Right lobe of liver (tissue), 6 donors: Measurements from ENCODE around the gene COMMD1. TPM values are rescaled to one million over a fixed set of nuclear protein-coding genes. Genes with fewer than 3 reads are reported as not detected.

Experiments
- ATAC-seq, 4 donors: fragments of 200-7000 bp; cut with Tn5 transposase; one replicate each; pipeline ENCODE4 v1.9.1; 2020; ENCODE audit warnings: mild to moderate bottlenecking in 4 of 4, moderate library complexity in 4 of 4
- DNase-seq, 3 donors: peaks; one replicate each; pipeline ENCODE4 v3.0.0-alpha.2; 2020
- H3K27ac ChIP-seq, 3 donors: fragments of 200-600 bp; one replicate each; pipeline ENCODE4 v1.8.0; 2022
- H3K27me3 ChIP-seq, 2 donors: fragments of 200-600 bp; one replicate each; pipeline ENCODE4 v1.8.0; 2022
- H3K36me3 ChIP-seq, 4 donors: fragments of 200-600 bp; sonication (generic) in 1 of 4; one replicate each; pipeline versions ENCODE4 v1.5.1 to v1.8.0; 2017 to 2022; ENCODE audit warnings: control low read depth in 1 of 4
- H3K4me1 ChIP-seq, 4 donors: fragments of 200-600 bp; sonication (generic) in 1 of 4; one replicate each; pipeline versions ENCODE4 v1.5.1 to v1.8.0; 2017 to 2022; ENCODE audit warnings: control low read depth in 1 of 4
- H3K4me3 ChIP-seq, 3 donors: fragments of 200-600 bp; one replicate each; pipeline ENCODE4 v1.8.0; 2022
- H3K9me3 ChIP-seq, 4 donors: fragments of 200-600 bp; sonication (generic) in 1 of 4; one replicate each; pipeline versions ENCODE4 v1.5.1 to v1.8.0; 2017 to 2022; ENCODE audit warnings: control low read depth in 1 of 4
- POLR2A ChIP-seq: fragments of 450-650 bp; IDR thresholded peaks from one replicate; pipeline ENCODE4 v1.6.1; 2017; ENCODE audit warnings: antibody characterized with exemption, mild to moderate bottlenecking
- WGBS: methylation state at CpG from one replicate; pipeline ENCODE4 v1.1.6; 2018; ENCODE audit warnings: low coverage, low lambda C conversion rate; ENCODE audit not compliant: insufficient coverage; ENCODE audit errors: missing lambda C conversion rate; 5-methylcytosine and 5-hydroxymethylcytosine counted together
- intact Hi-C, 2 donors: fragments of 100-400 bp; cut with DNase I; formaldehyde crosslinking; loops; one replicate each; pipeline versions ENCODE4 v1.11.2 to v1.14.1; 2022
- total RNA-seq, 6 experiments: library from RNA; depleted of rRNA in 2 of 6; stranded (reverse); fragments of >200 nt in 2 of 6; fragmentation: NEBNext Ultra II Directional in 3 of 6; extraction: Animal tissue kit (Norgen Biotek cat#: 25700) in 3 of 6; gene quantifications; one replicate each; pipeline versions ENCODE4 v1.1.0 to v1.2.4, GENCODE V29; 2016 to 2023
- TF ChIP-seq, protein P1 (sequence below), 4 donors: fragments of 200-600 bp in 3 of 4; fragments of 450-650 bp in 1 of 4; IDR thresholded peaks; one replicate each; pipeline versions ENCODE4 v1.5.1 to v1.8.0; 2016 to 2022; ENCODE audit warnings: antibody characterized with exemption in 4 of 4, mild to moderate bottlenecking in 2 of 4
- donor health status: DM: no; HTN: yes; CAD: no.
- donor health status: DM: no; HTN: no; CAD: no.
- donor health status: DM: no; HTN: no; CAD: no.
- donor health status: DM: no; HTN: yes; CAD: no.
- donor health status: DM: no; HTN: yes; CAD: no.

COMMD1 gene
- total RNA-seq, 6 experiments from 2014 or later: 17.2 to 21.6 (median 18.7) TPM

DNA sequence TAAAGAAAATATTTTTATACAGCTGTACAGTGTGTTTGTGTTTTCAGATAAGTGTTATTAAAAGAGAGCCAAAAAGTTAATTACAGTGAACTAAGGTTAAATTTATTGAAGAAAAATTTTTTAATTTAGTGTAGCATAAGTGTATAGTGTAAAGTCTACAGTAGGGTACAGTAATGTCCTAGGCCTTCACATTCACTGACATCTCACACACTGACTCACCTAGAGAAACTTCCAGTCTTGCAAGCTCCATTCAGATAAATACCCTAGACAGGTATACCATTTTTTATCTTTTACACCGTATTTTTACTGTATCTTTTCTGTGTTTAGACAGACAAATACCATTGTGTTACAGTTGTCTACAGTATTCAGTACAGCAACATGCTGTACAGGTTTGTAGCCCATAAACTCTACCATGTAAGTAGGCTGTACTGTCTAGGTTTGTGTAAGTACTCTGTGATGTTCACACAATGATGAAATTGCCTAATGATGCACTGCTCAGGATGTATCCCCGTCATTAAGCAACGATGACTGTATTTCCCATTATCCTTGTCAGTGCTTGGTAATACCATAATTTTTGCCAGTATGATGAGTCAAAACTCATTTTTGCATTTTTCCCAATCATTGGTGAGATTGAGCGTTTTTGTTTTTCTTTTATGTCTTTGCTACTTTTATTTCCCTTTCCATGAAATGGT lies 242.3 kb downstream of the COMMD1 start:
- TF ChIP-seq, protein P1, sequence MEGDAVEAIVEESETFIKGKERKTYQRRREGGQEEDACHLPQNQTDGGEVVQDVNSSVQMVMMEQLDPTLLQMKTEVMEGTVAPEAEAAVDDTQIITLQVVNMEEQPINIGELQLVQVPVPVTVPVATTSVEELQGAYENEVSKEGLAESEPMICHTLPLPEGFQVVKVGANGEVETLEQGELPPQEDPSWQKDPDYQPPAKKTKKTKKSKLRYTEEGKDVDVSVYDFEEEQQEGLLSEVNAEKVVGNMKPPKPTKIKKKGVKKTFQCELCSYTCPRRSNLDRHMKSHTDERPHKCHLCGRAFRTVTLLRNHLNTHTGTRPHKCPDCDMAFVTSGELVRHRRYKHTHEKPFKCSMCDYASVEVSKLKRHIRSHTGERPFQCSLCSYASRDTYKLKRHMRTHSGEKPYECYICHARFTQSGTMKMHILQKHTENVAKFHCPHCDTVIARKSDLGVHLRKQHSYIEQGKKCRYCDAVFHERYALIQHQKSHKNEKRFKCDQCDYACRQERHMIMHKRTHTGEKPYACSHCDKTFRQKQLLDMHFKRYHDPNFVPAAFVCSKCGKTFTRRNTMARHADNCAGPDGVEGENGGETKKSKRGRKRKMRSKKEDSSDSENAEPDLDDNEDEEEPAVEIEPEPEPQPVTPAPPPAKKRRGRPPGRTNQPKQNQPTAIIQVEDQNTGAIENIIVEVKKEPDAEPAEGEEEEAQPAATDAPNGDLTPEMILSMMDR (IDR thresholded peaks at IDR 0.05): no peak
- no peak for ATAC-seq
- H3K9me3 ChIP-seq: no peaks in the 10 kb centered on the region
- H3K36me3 ChIP-seq: no peaks in the 10 kb centered on the region
- H3K4me1 ChIP-seq: no peaks in the 10 kb centered on the region
- no peak for DNase-seq
- 84% methylated on average over 4 of the region's 4 CpGs for WGBS
- no peak overlapping the region for H3K27ac ChIP-seq
- no peak overlapping the region for H3K4me3 ChIP-seq
- no peaks in the 10 kb centered on the region for H3K27me3 ChIP-seq
- intact Hi-C loops: no loop called here

DNA sequence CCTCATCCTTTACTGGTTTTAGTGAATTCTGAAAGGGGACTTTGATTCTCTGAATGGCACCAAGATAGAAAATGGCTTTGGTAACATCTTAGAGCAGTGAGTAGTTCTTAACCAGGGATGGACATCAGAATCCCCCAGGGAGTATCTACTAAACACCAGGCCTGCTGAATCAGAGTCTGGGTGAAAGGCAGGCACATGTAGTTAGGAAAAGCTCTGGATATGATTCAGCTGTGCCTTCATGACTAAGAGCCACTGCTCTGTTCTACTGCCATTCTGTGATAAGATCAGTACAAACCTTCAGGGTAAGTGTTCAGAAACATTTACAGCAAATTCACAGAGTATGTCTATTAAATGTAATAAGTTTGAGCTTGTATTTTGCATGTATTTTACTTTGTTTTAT lies 244.2 kb downstream of the COMMD1 start:
- DNase-seq (no peak), ATAC-seq (no peak)
- Histone ChIP-seq H3K9me3 (no peaks in the 10 kb centered on the region), H3K27me3 (no peaks in the 10 kb centered on the region), H3K4me3 (no peak overlapping the region), H3K27ac (no peak overlapping the region), H3K4me1 (no peaks in the 10 kb centered on the region), H3K36me3 (no peaks in the 10 kb centered on the region)
- TF ChIP-seq POLR2A: no peak
- TF ChIP-seq, protein P1 (IDR thresholded peaks at IDR 0.05): no peak
- intact Hi-C loops: no loop called here

GRCh38 chr2:62150597-62151305 lies 245.3 kb downstream of the COMMD1 start:
- no peak for TF ChIP-seq POLR2A
- TF ChIP-seq, protein P1 (IDR thresholded peaks at IDR 0.05): no peak
- DNase-seq (no peak), ATAC-seq (no peak)
- intact Hi-C loops: no loop called here
- 84% methylated on average over 5 of the region's 6 CpGs for WGBS
- Histone ChIP-seq H3K36me3 (no peaks in the 10 kb centered on the region), H3K27ac (no peak overlapping the region), H3K27me3 (no peaks in the 10 kb centered on the region), H3K4me3 (no peak overlapping the region), H3K9me3 (no peaks in the 10 kb centered on the region), H3K4me1 (no peaks in the 10 kb centered on the region)

GRCh38 chr2:62151306-62151638 lies 245.8 kb downstream of the COMMD1 start:
- Histone ChIP-seq H3K4me3 (no peak overlapping the region), H3K4me1 (no peaks in the 10 kb centered on the region), H3K36me3 (no peaks in the 10 kb centered on the region), H3K27me3 (no peaks in the 10 kb centered on the region), H3K9me3 (no peaks in the 10 kb centered on the region), H3K27ac (no peak overlapping the region)
- TF ChIP-seq, protein P1 (IDR thresholded peaks at IDR 0.05): no peak
- no peak for TF ChIP-seq POLR2A
- intact Hi-C loops: no loop called here
- ATAC-seq (no peak), DNase-seq (no peak)
- WGBS: 81% methylated on average over 4 of the region's 4 CpGs
